Raji (cell line): ENCODE data around the gene NUDT14.

ENCODE experiments used
- POLR2A ChIP-seq: IDR thresholded peaks from 2 replicates; pipeline ENCODE4 v1.6.1; 2011; ENCODE audit warnings: low read depth, low read length, control low read depth; ENCODE audit not compliant: insufficient read depth

NUDT14 gene

DNA sequence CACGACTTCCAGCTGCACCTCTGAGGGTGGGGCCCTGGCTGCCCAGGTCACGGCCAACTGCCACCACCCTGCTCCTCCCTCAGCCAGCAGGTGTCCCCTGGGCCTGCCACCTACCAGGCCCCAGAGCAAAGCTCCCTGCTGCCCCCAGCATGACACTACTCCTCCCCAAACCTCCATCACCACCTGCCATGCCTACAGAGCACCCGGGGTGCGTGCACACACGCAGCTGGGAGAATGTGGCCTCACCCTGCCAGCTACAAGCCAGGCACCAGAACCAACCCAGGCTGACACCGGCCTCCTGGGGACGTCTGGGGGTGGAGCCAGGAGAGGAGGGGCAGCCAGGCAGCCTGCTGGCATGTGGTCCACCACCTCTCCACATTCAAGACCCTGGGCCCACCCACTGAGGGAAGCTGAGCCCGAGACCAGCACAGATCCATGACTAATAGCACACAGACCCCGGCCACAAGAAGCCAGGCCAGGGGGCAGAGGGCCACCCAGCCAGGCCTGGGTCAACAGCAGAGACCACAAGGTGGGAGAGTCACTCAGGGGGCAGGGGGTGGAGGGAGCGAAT, 15.9 kb downstream of the NUDT14 start:
- no peak for TF ChIP-seq POLR2A

DNA sequence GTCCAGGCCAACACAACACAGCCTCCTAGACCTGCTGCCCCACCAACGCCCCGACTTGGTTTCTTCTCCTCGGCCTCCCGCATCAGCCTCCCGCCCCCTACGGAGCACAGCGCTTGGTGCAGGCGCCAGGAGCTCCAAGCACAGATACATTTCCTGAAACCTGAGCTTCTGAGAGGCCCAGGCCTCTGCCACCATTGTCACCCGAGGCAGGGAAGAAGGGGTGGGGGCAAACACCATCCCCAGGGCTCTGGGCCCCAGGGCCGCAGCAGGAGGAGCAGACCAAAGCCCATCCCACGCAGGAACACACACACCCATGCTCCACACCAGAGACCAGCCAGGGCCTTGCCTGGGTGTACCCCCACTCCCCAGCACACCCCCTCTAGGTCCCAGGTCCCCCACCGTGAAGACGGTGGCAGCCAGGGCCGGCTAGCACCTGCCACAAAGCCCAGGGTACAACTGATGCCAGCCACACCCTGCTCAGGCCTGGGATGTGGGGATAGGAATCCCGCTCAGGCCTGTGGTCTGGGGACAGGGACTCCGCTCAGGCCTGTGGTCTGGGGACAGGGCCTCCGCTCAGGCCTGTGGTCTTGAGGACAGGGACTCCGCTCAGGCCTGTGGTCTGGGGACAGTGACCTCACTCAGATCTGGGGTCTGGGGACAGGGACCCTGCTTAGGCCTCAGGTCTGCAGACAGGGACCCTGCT, 17.9 kb downstream of the NUDT14 start:
- no peak for TF ChIP-seq POLR2A

DNA sequence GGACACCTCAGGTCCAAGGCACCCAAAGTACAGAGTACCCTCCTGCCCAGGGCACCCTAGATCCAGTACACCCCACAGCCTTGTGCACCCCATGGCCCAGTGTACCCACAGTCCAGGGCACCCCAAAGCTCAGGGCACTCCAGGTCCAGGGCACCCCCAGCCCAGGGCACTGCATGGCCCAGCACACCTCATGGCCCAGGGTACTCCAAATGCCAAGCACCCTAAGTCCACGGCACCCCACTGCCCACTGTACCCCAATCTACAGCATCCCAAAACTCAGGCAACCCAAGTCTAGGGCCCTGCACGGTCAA, 18.5 kb downstream of the NUDT14 start:
- no peak for TF ChIP-seq POLR2A

DNA sequence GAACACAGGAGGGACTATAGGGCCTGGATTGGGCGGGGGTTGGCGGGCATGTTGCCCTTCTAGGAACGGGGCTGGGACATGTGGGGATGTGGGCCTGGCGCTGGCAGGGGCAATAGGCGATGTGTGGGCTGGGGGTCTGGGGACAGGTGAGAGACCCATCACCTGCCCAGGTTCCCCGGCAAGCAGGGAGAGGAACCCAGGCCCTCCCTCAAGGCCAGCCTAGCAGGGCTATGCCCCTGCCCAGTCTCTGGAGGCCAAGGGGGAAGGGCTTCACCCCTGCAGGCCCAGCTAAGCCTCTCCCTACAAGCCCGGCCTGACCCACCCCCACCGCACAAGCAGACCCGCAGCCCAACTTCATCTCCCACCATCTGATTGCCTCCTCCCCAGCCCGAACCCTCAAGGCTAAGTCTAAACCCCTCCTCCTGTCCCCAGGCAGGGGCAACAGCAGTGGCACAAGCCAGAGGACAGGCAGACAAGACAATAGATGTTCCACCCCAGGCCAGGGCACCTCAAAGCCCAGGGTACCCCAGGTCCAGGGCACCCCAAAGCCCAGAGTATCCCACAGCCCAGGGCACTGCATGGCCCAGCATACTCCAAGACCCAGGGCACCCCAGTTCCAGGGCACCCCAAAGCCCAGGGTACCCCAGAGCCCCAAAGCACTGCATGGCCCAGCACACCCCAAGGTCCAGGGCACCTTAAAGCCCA, 19.0 kb downstream of the NUDT14 start:
- TF ChIP-seq POLR2A, result no peak

DNA sequence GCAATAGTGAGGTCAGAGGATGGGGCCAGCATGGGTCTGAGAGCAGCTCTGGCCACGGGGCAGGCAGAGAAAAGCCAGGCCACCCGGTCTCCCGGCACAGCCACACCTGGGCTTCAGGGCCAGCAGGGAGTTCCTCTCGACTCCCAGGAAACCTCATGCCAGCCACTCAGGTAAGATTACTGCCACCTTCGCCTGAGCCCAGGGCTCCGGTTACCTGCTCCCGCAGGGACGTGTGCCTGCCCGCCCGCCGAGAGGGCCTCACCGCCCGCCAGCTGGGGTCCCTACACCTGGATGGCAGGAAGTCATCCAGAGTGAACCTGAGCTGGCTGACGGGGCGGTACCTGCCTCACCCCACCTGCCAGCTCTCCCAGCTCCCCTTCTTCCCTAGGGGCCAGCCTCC, 19.8 kb downstream of the NUDT14 start:
- no peak for TF ChIP-seq POLR2A

DNA sequence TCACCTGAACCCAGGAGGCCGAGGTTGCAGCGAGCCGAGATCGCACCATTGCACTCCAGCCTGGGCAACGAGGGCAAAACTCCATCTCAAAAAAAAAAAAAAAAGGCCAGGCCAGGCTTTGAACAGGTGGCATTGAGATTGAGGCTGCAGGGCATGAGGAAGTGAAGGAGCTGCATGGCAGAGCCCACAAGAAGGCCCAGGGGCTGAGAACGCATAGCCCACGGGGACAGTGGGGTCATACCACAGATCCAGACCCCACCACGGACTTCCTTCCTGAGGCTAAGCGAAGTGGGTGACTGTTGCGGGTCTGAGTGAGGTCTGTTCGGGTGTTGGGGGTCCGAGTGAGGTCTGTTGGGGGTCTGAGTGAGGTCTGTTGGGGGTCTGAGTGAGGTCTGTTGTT, 20.3 kb downstream of the NUDT14 start:
- TF ChIP-seq POLR2A, result no peak

DNA sequence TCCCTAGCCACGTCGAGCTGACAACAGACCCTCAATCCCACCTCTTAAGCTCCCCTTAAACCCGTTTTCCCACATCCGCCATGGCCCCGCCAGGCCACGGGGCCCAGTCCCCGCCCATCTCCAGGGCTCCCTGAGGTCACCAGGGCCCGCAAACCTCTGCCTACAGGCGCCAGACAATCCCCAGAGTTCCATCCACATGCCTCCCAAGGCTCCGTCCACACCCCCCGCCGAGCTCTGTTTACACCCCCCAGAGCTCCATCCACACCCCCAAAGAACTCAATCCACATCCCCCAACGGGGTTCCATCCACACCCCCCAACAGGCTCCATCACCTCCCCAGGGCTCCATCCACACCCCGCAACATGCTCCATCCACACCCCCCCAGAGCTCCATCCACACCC, 21.8 kb downstream of the NUDT14 start:
- no peak for TF ChIP-seq POLR2A

DNA sequence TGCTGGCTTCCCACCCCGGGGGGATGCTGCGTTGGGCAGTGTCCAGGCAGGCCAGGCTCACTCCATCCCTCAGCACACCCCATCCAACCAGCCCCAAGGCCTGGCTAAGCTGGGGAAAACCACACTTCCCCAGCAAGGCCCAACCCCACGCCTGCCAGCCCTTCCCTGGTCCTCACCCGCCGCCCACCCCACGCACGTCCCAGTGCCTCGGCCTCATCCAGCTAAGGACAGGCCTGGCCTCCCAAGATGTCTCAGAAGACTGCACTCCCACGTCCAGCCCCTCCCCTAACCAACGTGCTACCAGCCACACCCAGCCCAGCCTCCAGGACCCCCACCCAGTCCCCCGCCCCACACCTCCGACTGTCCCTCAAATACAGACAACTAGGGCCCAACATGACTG, 22.3 kb downstream of the NUDT14 start:
- no peak for TF ChIP-seq POLR2A

DNA sequence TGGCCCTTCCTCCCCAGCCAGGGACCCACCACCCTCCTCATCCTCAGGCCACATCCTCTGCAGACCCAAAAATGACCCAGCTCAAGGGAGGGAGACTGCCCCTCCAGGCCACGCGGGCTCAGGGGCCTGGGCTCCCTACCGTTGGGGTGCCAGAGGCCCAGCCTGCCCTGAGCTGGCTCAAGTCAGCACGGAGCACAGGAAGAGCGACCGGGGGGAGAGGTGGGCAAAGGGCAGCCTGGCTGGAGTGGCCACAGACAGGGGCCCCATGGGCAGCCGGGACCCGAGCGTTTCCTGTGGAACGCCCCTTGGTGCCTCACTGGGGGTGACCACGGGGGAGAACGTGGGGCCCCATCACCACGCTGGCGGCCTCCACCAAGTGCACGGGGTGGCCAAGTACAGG, 23.2 kb downstream of the NUDT14 start:
- TF ChIP-seq POLR2A, result no peak

DNA sequence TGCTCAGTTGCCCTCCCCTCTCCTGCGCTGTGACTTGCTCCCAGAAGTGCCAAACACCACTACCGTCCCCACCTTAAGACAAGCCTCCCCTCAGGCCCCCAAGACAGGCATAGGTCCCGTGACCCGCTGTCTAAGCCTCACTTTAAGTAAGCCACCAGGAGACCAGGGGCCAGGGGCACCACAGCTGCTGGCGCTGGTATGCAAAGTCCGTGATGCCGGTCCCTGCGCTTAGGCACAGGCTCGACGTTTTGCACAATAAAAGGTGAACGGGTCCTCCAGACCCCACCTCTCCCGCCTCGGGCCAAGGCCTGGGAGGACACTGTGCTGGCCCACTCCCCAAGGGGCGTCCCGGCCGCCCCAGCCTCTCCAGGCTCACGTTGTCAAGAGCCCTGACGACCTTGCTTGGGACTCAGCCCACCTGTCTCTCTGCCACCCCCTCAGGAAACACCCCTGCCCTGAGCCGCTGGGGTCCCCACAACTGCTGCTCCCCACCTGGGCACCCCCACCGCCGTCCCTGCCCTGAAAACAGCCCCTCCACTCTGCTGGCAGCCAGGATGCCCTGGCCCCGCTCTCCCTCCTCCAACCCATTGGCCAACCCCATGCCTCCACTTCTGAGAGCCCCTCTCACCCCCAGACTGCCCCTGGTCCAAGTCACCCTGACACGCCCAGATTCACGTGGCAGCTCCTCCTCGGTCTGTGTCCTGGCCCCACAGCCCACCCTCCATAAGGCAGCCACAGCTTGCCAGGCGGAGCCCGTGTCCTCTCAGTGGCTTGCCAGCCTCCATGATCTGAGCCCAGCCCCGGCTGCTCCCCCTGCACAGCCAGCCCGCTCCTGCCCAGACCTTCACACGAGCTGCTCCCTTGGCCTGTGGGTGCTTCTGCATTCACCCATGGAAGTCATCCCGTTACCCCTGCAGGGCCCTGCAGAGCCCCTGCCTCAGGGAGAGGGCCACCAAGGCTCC, 24.4 kb downstream of the NUDT14 start:
- TF ChIP-seq POLR2A, result no peak

DNA sequence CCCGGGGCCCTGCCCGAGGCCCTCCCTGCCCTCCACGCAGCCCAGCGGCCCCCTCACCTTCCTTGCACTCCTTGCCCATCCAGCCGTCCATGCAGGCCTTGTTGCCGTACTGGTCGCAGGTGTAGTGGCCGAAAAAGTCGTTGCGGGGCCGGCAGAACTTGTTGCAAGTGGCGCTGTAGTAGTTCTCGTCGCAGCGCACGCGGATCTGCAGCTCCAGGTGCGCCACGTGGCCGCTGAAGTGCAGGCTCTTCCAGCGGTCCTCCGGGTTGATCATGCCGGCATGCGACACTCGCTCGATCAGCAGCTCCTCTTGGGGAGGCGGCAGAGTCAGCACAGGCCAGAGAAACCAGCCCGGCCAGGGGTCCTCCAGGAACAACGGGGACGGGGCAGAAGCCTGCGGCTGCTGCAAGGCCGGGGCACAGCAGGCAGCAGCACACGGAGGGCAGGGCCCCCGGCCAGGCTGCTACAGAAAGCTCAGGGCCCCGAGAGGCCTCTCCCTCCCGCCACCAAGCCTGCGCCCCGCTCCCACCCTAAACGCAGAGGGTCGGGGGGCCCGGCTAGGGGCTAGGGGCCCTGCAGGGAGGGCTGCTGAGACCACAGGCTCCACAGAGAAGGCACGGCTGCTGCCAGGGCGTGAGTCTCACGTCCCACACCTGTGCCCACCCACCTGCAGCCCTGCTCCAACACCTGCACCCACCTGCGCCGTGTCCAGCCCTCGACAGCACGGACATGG, 25.3 kb downstream of the NUDT14 start:
- TF ChIP-seq POLR2A, result no peak

DNA sequence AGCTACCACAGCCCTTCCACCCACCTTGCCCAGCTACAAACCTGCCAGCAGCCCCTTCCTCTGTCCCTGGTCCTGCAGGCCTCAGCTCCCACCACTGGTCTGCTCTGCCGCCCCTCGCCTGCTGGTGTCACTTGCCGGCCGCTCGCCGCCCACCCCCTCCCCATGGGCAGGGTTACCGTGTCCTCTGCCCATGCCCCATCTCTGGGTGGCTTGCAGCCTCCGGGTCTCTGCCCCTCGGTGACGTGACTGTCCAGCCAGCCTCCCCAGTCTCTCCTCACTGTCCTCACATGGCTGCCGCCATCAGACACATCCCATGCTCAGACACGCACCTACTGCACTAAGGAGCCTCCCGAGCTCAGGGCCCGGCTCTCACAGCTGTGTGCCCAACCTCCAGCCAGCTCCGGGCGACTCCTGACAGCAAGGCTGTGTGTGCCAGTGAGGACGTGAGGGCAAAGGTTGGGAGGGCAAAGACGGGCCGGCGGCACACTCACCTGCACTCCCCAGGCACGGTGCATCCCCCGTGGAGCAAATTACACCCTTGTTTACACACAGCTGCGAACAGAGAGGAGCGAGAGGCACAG, 26.0 kb downstream of the NUDT14 start:
- no peak for TF ChIP-seq POLR2A

DNA sequence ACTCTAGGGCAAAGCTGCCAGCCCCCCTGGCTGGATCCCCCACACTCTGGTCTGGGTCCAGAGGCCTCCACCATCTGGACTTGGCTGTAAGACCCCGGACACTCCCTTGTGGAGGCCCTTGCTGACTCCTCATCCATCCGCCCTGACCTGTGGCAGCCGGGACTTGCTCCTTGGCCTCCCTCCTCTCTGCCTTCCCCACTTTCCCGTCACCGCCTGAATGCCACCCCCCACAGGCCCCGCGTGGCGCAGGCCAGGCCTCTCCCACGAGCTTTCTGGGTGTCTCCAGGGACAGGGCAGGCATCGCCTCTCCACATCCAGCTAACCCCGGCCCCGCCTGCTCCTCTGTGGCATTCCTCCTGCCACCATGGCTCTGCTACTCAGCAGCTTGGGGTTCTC, 26.6 kb downstream of the NUDT14 start:
- TF ChIP-seq POLR2A, result no peak

DNA sequence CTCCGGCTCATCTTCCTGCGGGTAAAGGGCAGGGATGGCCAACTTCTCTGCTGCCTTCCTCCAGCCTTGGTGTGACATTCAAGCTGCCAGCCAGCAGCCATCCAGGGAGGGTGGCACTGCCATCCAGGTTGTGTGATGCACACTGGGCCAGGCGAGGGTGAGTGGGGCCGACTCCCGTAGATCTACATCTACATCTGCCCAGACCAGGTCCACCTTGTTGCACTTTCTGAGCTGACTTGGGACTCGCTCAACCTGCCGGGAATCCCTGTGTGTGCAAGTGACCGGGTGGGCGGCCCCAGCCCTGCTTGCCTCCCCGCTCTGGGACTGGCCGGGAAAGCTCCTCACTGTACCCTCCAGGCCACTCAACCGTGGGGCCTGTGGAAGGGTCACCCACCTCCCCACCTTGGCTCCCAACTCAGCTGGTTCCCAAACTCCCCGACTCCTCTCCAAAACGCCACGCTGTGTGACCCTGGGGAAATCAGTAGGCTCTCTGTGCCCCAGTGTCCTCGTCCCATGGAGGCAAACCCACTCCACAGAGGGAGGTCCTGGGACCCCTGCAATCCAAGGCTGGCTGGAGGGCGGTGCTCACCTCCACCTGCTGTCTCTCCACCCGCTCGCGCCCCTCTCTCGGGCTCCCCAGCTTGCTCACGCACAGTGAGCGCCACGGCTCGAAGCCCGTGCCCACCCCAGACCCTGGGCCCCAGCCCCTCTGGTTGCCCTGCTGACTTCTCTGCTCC, 27.2 kb downstream of the NUDT14 start:
- TF ChIP-seq POLR2A, result no peak
